HG02840 (cell line): ENCODE results near the gene OR51B4.
"Not testable (repeated sequence)": the region's sequence is repeated elsewhere in the genome, so short reads cannot be mapped to it uniquely, and the experiment has no call there.

Experiments
- ATAC-seq: cut with Tn5 transposase; IDR thresholded peaks from one replicate; pipeline ENCODE4 v1.9.1; 2021; ENCODE audit warnings: mild to moderate bottlenecking, moderate library complexity, moderate number of reproducible peaks; ENCODE audit not compliant: unreplicated experiment, low FRiP score

The OR51B4 gene

GRCh38 chr11:5276697-5277096 lies 25.0 kb downstream of the OR51B4 start:
- no peak for ATAC-seq

- no peak for ATAC-seq
These were observed 26.2 kb downstream of the OR51B4 start for GRCh38 chr11:5275369-5276110.

GRCh38 chr11:5274395-5274794 lies 27.4 kb downstream of the OR51B4 start:
- no peak for ATAC-seq

- ATAC-seq = no peak
These were observed 29.2 kb downstream of the OR51B4 start for GRCh38 chr11:5272395-5273017.

- no peak for ATAC-seq
These were observed 32.0 kb downstream of the OR51B4 start, which contains the start of gene HBE1 for GRCh38 chr11:5269715-5270147. Gene HBE1, minus strand, starts transcription at chr11:5269945. Its CDS starts 55 bp downstream, at chr11:5269890.

GRCh38 chr11:5267033-5267563 lies 34.6 kb downstream of the OR51B4 start:
- ATAC-seq = no peak

GRCh38 chr11:5266609-5267008 lies 35.1 kb downstream of the OR51B4 start:
- no peak for ATAC-seq

GRCh38 chr11:5265832-5266231 lies 35.9 kb downstream of the OR51B4 start:
- no peak for ATAC-seq

- ATAC-seq = no peak
These were observed 43.0 kb downstream of the OR51B4 start for GRCh38 chr11:5258543-5259262.

GRCh38 chr11:5257296-5257695 lies 44.5 kb downstream of the OR51B4 start:
- ATAC-seq = no peak

GRCh38 chr11:5254646-5255413 lies 46.9 kb downstream of the OR51B4 start, which contains the start of gene HBG2:
Gene HBG2, minus strand, starts transcription at chr11:5254781. Its CDS starts 53 bp downstream, at chr11:5254728.
- not testable (repeated sequence) for ATAC-seq

GRCh38 chr11:5254023-5254422 lies 47.7 kb downstream of the OR51B4 start:
- ATAC-seq = not testable (repeated sequence)

GRCh38 chr11:5253440-5253839 lies 48.3 kb downstream of the OR51B4 start:
- not testable (repeated sequence) for ATAC-seq

- no peak for ATAC-seq
These were observed 48.9 kb downstream of the OR51B4 start for GRCh38 chr11:5252919-5253265.

- no peak for ATAC-seq
These were observed 49.4 kb downstream of the OR51B4 start for GRCh38 chr11:5252192-5252918.

GRCh38 chr11:5251746-5252145 lies 50.0 kb downstream of the OR51B4 start:
- ATAC-seq = no peak
